Adrenal gland (tissue), 12 donors: ENCODE measurements around the gene NFATC2IP. TPM values are rescaled to one million over a fixed set of nuclear protein-coding genes. Genes with fewer than 3 reads are reported as not detected.

ENCODE experiments used
- DNase-seq, 7 donors: peaks; one replicate each; pipeline ENCODE4 v3.0.0-alpha.2; 2019 to 2020
- H3K27ac ChIP-seq, 5 donors: fragments of 200-600 bp; sonication (generic) in 4 of 5; 1 replicate in 3 of 5; 2 replicates in 2 of 5; pipeline versions ENCODE4 v1.5.1 to v1.8.0; 2016 to 2020; ENCODE audit warnings: mild to moderate bottlenecking in 1 of 5
- H3K27me3 ChIP-seq: fragments of 200-600 bp; 2 replicates; pipeline ENCODE4 v1.8.0; 2021
- H3K36me3 ChIP-seq, 2 donors: fragments of 200-600 bp; replicated peaks in 1 of 2; 1 replicate in 1 of 2; 2 replicates in 1 of 2; pipeline versions ENCODE4 v1.5.1 to v1.8.0; 2018 to 2022
- H3K4me1 ChIP-seq, 2 donors: fragments of 200-600 bp; replicated peaks in 1 of 2; 1 replicate in 1 of 2; 2 replicates in 1 of 2; pipeline versions ENCODE4 v1.5.1 to v1.8.0; 2018 to 2021
- H3K4me3 ChIP-seq, 4 donors: fragments of 200-600 bp; sonication (generic) in 3 of 4; one replicate each; pipeline ENCODE4 v1.5.1; 2016 to 2018
- H3K9me3 ChIP-seq, 3 donors: fragments of 200-600 bp; sonication (generic) in 1 of 3; replicated peaks in 1 of 3; 1 replicate in 2 of 3; 2 replicates in 1 of 3; pipeline versions ENCODE4 v1.5.1 to v1.8.0; 2016 to 2021
- POLR2A ChIP-seq, 2 donors: fragments of 450-650 bp; IDR thresholded peaks; one replicate each; pipeline ENCODE4 v1.6.1; 2017; ENCODE audit warnings: antibody characterized with exemption in 2 of 2, mild to moderate bottlenecking in 2 of 2, moderate library complexity in 1 of 2
- WGBS, 4 donors: extraction: QIAGEN DNeasy Blood & Tissue Kit in 2 of 4; methylation state at CpG; one replicate each; pipeline versions ENCODE4 v1.1.5 to v1.1.7; 2013 to 2017; 5-methylcytosine and 5-hydroxymethylcytosine counted together
- intact Hi-C, 2 donors: fragments of 100-400 bp; cut with DNase I; formaldehyde crosslinking; loops; one replicate each; pipeline versions ENCODE4 v1.14.1 to v1.15.0; 2022 to 2023
- polyA plus RNA-seq, 3 donors: library from polyadenylated mRNA; stranded (reverse); fragments of 200-250 nt in 2 of 3; fragments of 350-450 nt in 1 of 3; fragmentation: Illumina TruSeq in 1 of 3; extraction: RNeasy Lipid Tissue Mini Kit (QIAGEN cat#74804) in 1 of 3; gene quantifications; one replicate each; pipeline ENCODE4 v1.2.3, GENCODE V29; 2013 to 2014
- total RNA-seq, 9 donors: library from RNA; depleted of rRNA in 4 of 9; stranded (reverse); fragments of >200 nt in 4 of 9; fragments of 120-200 nt in 1 of 9; fragmentation: NEBNext Ultra II Directional in 1 of 9; extraction: Animal tissue kit (Norgen Biotek cat#: 25700) in 1 of 9; gene quantifications; one replicate each; pipeline versions ENCODE4 v1.1.0 to v1.2.4, GENCODE V29; 2013 to 2023
- TF ChIP-seq, protein P1 (sequence below), 6 experiments: fragments of 450-650 bp in 4 of 6; fragments of 200-600 bp in 2 of 6; sonication (generic) in 1 of 6; IDR thresholded peaks; 1 replicate in 5 of 6; 2 replicates in 1 of 6; pipeline versions ENCODE4 v1.5.1 to v1.8.0; 2016 to 2021; ENCODE audit warnings: antibody characterized with exemption in 6 of 6, mild to moderate bottlenecking in 2 of 6, moderate library complexity in 1 of 6
- donor health status: healthy with polysubstance abuse.
- donor health status: Bipolar disorder and iron deficiency.
- donor health status: DM: yes; HTN: yes; CAD: no.
- donor health status: DM: no; HTN: no; CAD: no.
- donor health status: DM: no; HTN: no; CAD: no.
- donor health status: DM: yes; HTN: yes; CAD: no.

The NFATC2IP gene
- total and polyA plus RNA-seq, 12 donors: 7.7 to 25.2 (median 17.1) TPM

DNA sequence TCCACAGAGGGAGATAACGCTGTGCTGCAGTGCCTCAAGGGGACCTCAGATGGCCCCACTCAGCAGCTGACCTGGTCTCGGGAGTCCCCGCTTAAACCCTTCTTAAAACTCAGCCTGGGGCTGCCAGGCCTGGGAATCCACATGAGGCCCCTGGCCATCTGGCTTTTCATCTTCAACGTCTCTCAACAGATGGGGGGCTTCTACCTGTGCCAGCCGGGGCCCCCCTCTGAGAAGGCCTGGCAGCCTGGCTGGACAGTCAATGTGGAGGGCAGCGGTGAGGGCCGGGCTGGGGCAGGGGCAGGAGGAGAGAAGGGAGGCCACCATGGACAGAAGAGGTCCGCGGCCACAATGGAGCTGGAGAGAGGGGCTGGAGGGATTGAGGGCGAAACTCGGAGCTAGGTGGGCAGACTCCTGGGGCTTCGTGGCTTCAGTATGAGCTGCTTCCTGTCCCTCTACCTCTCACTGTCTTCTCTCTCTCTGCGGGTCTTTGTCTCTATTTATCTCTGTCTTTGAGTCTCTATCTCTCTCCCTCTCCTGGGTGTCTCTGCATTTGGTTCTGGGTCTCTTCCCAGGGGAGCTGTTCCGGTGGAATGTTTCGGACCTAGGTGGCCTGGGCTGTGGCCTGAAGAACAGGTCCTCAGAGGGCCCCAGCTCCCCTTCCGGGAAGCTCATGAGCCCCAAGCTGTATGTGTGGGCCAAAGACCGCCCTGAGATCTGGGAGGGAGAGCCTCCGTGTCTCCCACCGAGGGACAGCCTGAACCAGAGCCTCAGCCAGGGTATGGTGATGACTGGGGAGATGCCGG lies 18.2 kb upstream of the NFATC2IP start:
- H3K4me1 ChIP-seq: no peaks in the 10 kb centered on the region
- no peaks in the 10 kb centered on the region for H3K9me3 ChIP-seq
- DNase-seq: no peak
- TF ChIP-seq, protein P1, sequence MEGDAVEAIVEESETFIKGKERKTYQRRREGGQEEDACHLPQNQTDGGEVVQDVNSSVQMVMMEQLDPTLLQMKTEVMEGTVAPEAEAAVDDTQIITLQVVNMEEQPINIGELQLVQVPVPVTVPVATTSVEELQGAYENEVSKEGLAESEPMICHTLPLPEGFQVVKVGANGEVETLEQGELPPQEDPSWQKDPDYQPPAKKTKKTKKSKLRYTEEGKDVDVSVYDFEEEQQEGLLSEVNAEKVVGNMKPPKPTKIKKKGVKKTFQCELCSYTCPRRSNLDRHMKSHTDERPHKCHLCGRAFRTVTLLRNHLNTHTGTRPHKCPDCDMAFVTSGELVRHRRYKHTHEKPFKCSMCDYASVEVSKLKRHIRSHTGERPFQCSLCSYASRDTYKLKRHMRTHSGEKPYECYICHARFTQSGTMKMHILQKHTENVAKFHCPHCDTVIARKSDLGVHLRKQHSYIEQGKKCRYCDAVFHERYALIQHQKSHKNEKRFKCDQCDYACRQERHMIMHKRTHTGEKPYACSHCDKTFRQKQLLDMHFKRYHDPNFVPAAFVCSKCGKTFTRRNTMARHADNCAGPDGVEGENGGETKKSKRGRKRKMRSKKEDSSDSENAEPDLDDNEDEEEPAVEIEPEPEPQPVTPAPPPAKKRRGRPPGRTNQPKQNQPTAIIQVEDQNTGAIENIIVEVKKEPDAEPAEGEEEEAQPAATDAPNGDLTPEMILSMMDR (IDR thresholded peaks at IDR 0.05): no peak
- TF ChIP-seq POLR2A (IDR thresholded peaks at IDR 0.05): no peak
- H3K4me3 ChIP-seq: no peak overlapping the region
- intact Hi-C loops: loop anchor here in 1 of 2 donors (5.0 kb wide), 1 partner anchor 65 kb away; no protein-coding TSS in a partner anchor
- H3K27ac ChIP-seq: no peak overlapping the region
- H3K36me3 ChIP-seq: no peaks in the 10 kb centered on the region
- H3K27me3 ChIP-seq: no peaks in the 10 kb centered on the region
- WGBS, 4 donors: 87 to 91% (median 88%) methylated on average over 18 to 20 of the region's 20 CpGs

DNA sequence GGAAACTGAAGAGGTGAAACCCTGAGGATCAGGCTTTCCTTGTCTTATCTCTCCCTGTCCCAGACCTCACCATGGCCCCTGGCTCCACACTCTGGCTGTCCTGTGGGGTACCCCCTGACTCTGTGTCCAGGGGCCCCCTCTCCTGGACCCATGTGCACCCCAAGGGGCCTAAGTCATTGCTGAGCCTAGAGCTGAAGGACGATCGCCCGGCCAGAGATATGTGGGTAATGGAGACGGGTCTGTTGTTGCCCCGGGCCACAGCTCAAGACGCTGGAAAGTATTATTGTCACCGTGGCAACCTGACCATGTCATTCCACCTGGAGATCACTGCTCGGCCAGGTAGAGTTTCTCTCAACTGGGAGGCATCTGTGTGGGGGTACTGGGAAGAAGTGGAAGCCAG lies 17.6 kb upstream of the NFATC2IP start:
- no peak overlapping the region for H3K27ac ChIP-seq
- H3K9me3 ChIP-seq: no peaks in the 10 kb centered on the region
- DNase-seq: no peak
- H3K4me3 ChIP-seq: no peak overlapping the region
- intact Hi-C loops: loop anchor here in 1 of 2 donors (5.0 kb wide), 1 partner anchor 66 kb away; no protein-coding TSS in a partner anchor
- no peaks in the 10 kb centered on the region for H3K36me3 ChIP-seq
- H3K4me1 ChIP-seq: no peaks in the 10 kb centered on the region
- no peaks in the 10 kb centered on the region for H3K27me3 ChIP-seq
- 68 to 93% (median 77%) methylated on average over 4 to 8 of the region's 8 CpGs for WGBS, 4 donors
- TF ChIP-seq, protein P1 (IDR thresholded peaks at IDR 0.05): no peak
- TF ChIP-seq POLR2A (IDR thresholded peaks at IDR 0.05): no peak

DNA sequence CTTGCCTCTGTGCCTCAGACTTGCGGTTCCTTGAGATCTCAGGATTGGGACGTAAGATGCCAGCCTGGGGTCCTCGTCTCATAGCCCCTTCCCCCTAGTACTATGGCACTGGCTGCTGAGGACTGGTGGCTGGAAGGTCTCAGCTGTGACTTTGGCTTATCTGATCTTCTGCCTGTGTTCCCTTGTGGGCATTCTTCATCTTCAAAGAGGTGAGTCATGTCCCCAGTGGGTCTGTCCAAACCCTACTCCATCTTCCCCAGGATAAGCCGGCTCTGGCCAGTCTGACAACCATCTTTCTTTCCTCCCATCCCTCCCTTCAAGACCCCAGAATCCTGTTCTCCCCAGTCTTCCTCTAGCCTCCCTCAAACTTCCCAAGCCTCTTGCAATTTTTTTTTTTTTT lies 15.4 kb upstream of the NFATC2IP start:
- H3K4me3 ChIP-seq: no peak overlapping the region
- H3K4me1 ChIP-seq: no peaks in the 10 kb centered on the region
- H3K9me3 ChIP-seq: no peaks in the 10 kb centered on the region
- intact Hi-C loops: loop anchor here in 1 of 2 donors (5.0 kb wide), 1 partner anchor 58 kb away; the partner anchor contains the start of gene ATP2A1
- TF ChIP-seq, protein P1 (IDR thresholded peaks at IDR 0.05): no peak
- TF ChIP-seq POLR2A (IDR thresholded peaks at IDR 0.05): no peak
- DNase-seq: no peak
- no peak overlapping the region for H3K27ac ChIP-seq
- H3K36me3 ChIP-seq: no peaks in the 10 kb centered on the region
- 56 to 88% (median 82%) methylated on average over 1 to 4 of the region's 4 CpGs for WGBS, 4 donors
- no peaks in the 10 kb centered on the region for H3K27me3 ChIP-seq

DNA sequence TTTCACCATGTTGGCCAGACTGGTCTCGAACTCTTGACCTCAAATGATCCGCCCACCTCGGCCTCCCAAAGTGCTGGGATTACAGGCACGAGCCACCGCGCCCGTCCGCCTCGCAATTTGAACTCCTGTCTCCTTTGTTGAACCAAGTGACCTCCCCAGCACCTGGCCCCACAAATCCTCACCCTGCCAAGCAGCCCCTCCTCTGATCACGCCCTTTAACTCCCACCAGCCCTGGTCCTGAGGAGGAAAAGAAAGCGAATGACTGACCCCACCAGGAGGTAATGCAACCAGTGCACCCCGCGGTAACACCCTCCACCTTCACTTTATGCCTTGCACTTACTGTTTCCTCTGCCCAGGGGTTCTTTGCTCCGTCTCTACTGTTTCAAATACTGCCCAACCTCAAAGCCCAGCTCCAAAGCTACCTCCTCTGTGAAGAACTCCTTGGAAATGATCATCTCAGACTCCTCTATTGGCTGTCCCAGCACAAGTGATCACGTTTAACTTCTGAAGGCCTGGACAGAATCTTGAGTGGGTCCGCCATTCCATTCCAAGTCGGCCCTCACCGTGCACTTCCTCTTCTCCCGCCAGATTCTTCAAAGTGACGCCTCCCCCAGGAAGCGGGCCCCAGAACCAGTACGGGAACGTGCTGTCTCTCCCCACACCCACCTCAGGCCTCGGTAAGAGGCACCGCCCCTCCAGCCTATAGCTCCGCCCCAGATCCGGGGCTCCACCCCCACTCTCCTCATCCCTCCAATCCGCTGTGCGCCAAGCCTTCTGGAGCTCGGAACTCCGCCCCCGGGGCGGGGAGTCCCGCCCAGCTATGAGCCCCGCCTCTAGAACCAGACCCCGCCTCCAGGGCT lies 14.6 kb upstream of the NFATC2IP start:
- 36 to 41% (median 37%) methylated on average over 31 to 36 of the region's 36 CpGs for WGBS, 4 donors
- H3K36me3 ChIP-seq: no peaks in the 10 kb centered on the region
- H3K9me3 ChIP-seq: no peaks in the 10 kb centered on the region
- H3K4me3 ChIP-seq: peak overlapping the region in 1 of 4 donors; percentile 40
- intact Hi-C loops: loop anchor here in 1 of 2 donors (5.0 kb wide), 1 partner anchor 59 kb away; the partner anchor contains the start of gene ATP2A1
- no peak overlapping the region for H3K27ac ChIP-seq
- H3K27me3 ChIP-seq: no peaks in the 10 kb centered on the region
- no peaks in the 10 kb centered on the region for H3K4me1 ChIP-seq
- TF ChIP-seq POLR2A (IDR thresholded peaks at IDR 0.05): no peak
- TF ChIP-seq, protein P1 (IDR thresholded peaks at IDR 0.05): no peak
- peak; percentile 83 to 90 (median 85) for DNase-seq
